CD4-positive, alpha-beta memory T cell (primary cell): ENCODE measurements around the gene TEX19. TPM values are rescaled to one million over a fixed set of nuclear protein-coding genes. Genes with fewer than 3 reads are reported as not detected.

Experiments
- CTCF ChIA-PET: fragments of 350-600 bp; sonication (Branson Sonifier 250); formaldehyde crosslinking; loops from one replicate; lab custom pipeline; 2021; ENCODE audit warnings: inconsistent platforms; ENCODE audit not compliant: partially characterized antibody; lab: Charles Lee
- POLR2A ChIA-PET: fragments of 350-600 bp; sonication (Branson Sonifier 250); formaldehyde crosslinking; loops from one replicate; lab custom pipeline; 2021; ENCODE audit not compliant: partially characterized antibody; lab: Charles Lee
- DNase-seq, 5 donors: peaks; one replicate each; pipeline versions ENCODE4 v3.0.0 to v3.0.0-alpha.2; 2020 to 2022; ENCODE audit warnings: mixed read lengths in 1 of 5
- H3K27ac ChIP-seq: one replicate; pipeline ENCODE4 v1.7.0; 2013; ENCODE audit warnings: low read depth, low read length
- H3K27me3 ChIP-seq: 2 replicates; pipeline ENCODE4 v1.7.0; 2013; ENCODE audit warnings: mild to moderate bottlenecking, low read length, moderate library complexity; ENCODE audit not compliant: insufficient read depth
- H3K36me3 ChIP-seq: 2 replicates; pipeline ENCODE4 v1.7.0; 2013; ENCODE audit warnings: mild to moderate bottlenecking, low read length, moderate library complexity; ENCODE audit not compliant: insufficient read depth
- H3K4me1 ChIP-seq: 2 replicates; pipeline ENCODE4 v1.7.0; 2013; ENCODE audit warnings: mild to moderate bottlenecking, low read length, moderate library complexity; ENCODE audit not compliant: insufficient read depth
- H3K4me3 ChIP-seq, 2 donors: one replicate each; pipeline ENCODE4 v1.7.0; 2013; ENCODE audit warnings: low read length in 2 of 2, mild to moderate bottlenecking in 1 of 2
- H3K9me3 ChIP-seq, 2 donors: one replicate each; pipeline ENCODE4 v1.7.0; 2013; ENCODE audit warnings: low read length in 2 of 2, control low read depth in 1 of 2; ENCODE audit not compliant: control insufficient read depth in 1 of 2
- H3K27ac Mint-ChIP-seq, 7 donors: one replicate each; pipeline ENCODE4 v1.8.0; 2020 to 2021; ENCODE audit warnings: mixed read lengths in 7 of 7, mild to moderate bottlenecking in 6 of 7, inconsistent platforms in 3 of 7, moderate library complexity in 3 of 7
- H3K27me3 Mint-ChIP-seq, 2 donors: one replicate each; pipeline ENCODE4 v1.8.0; 2020 to 2021; ENCODE audit warnings: mixed read lengths in 2 of 2
- H3K36me3 Mint-ChIP-seq, 2 donors: one replicate each; pipeline ENCODE4 v1.8.0; 2020 to 2021; ENCODE audit warnings: mixed read lengths in 2 of 2, inconsistent platforms in 1 of 2, mild to moderate bottlenecking in 1 of 2
- H3K4me1 Mint-ChIP-seq, 4 donors: one replicate each; pipeline ENCODE4 v1.8.0; 2020 to 2021; ENCODE audit warnings: mixed read lengths in 4 of 4, mild to moderate bottlenecking in 1 of 4
- H3K4me3 Mint-ChIP-seq, 8 donors: one replicate each; pipeline ENCODE4 v1.8.0; 2020 to 2021; ENCODE audit warnings: mixed read lengths in 8 of 8, mild to moderate bottlenecking in 7 of 8, moderate library complexity in 6 of 8, inconsistent platforms in 3 of 8
- H3K9me3 Mint-ChIP-seq, 8 donors: one replicate each; pipeline ENCODE4 v1.8.0; 2020 to 2021; ENCODE audit warnings: mixed read lengths in 8 of 8, mild to moderate bottlenecking in 5 of 8, inconsistent platforms in 3 of 8, moderate library complexity in 1 of 8
- intact Hi-C: fragments of 100-400 bp; cut with micrococcal nuclease; formaldehyde crosslinking; loops from one replicate; pipeline ENCODE4 v1.15.1; 2023
- polyA plus RNA-seq, 2 donors: library from polyadenylated mRNA; unstranded; fragments of 300-500 nt; fragmentation: Illumina TruSeq; gene quantifications; one replicate each; pipeline ENCODE4 v1.2.3, GENCODE V29; 2021
- total RNA-seq, 2 experiments: library from RNA; stranded (reverse); gene quantifications; one replicate each; pipeline ENCODE4 v1.2.3, GENCODE V29; 2021

The TEX19 gene
- total and polyA plus RNA-seq, 4 experiments from 2014 or later = not detected

DNA sequence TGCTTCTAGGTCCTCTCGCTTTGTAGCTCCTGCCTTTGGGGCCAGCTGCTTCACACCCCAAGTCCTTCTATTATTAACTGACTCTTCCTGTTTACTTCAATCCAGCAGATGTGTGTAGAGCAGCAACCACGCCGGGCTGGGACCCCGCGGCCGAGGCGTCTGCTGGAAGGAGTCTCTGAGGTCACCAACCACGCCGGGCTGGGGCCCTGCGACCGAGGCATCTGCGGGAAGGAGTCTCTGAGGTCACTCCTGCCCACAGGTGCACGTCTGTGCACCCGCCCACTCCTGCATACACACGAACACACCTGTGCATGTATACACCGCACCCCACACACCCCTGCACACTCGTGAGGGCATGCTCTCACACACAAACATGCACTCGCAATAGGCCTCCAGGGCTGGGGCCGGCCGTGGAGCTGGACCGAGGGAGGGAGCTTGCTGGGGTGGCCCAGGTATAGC, 7.8 kb upstream of the TEX19 start:
- Mint-ChIP-seq H3K27me3 (peaks cover 2 to 10% of the 10 kb centered on the region in 2 donors), H3K27ac (peak overlapping the region in 1 of 7 donors; percentile 83), H3K9me3 (no peaks in the 10 kb centered on the region), H3K4me3 (no peak overlapping the region), H3K4me1 (peaks cover 0 to 12% (median 8%) of the 10 kb centered on the region in 4 donors), H3K36me3 (no peaks in the 10 kb centered on the region)
- ChIA-PET CTCF (interaction anchor here (0.9 to 5.4 kb wide), 11 partner anchors 11 to 202 kb away, joined by 3 to 52 read pairs (median 4); no protein-coding TSS in a partner anchor), POLR2A (no interaction called here)
- Histone ChIP-seq H3K27ac (no peak overlapping the region), H3K9me3 (no peaks in the 10 kb centered on the region), H3K36me3 (no peaks in the 10 kb centered on the region), H3K27me3 (no peaks in the 10 kb centered on the region), H3K4me1 (peaks cover 6% of the 10 kb centered on the region), H3K4me3 (no peak overlapping the region)
- intact Hi-C loops = loop anchor here (1.0 to 10.0 kb wide), 4 partner anchors 63 to 424 kb away; no protein-coding TSS in a partner anchor
- no peak for DNase-seq

DNA sequence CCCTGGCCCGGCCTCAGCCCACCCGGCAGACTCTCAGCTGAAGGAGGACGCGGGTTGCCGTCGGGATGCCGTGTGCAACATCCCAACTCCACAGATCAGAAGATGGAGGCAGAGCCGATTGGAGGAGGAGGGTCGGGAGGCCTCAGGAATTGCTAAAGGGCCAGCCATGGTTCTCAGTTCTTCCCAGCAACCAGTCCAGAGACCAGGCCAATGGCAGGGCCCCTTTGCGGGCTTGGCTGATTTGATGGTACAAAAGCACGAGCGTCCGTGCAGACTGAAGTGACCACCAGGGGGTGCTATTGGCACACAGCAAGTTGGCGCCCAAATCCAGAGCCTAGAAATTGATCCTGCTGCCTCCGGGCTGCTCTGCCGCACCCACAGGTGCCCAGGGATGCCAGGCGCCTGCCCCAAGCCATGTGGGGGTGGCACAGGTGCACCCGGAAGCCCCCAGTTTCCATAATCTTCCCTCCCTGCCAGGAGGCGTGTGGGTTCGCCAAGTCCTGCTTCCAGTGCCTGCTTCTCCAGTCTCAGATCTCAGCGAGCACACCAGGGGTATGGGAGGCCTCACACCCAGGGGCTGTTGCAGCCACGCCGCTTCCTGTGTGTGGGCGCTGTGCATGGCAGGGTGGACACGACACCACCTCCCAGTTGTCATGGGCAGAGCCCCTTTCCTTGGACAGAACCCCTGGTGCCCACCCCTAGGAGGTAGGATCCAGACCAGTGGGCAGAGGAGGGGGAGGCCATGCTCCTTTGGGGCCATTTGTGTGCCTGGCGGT, 7.1 kb upstream of the TEX19 start:
- Mint-ChIP-seq H3K27ac (peak overlapping the region in 1 of 7 donors; percentile 83), H3K4me3 (no peak overlapping the region), H3K27me3 (peaks cover 2 to 10% of the 10 kb centered on the region in 2 donors), H3K4me1 (peaks cover 0 to 6% (median 4%) of the 10 kb centered on the region in 4 donors), H3K36me3 (no peaks in the 10 kb centered on the region), H3K9me3 (no peaks in the 10 kb centered on the region)
- intact Hi-C loops = loop anchor here (1.0 to 10.0 kb wide), 5 partner anchors 62 to 423 kb away; no protein-coding TSS in a partner anchor
- no peak overlapping the region for H3K4me3 ChIP-seq
- H3K27me3 ChIP-seq = no peaks in the 10 kb centered on the region
- ChIA-PET POLR2A (no interaction called here), CTCF (interaction anchor here (0.9 to 5.4 kb wide), 15 partner anchors 10 to 203 kb away, joined by 3 to 52 read pairs (median 4); partner anchors contain the start of gene SECTM1)
- no peaks in the 10 kb centered on the region for H3K36me3 ChIP-seq
- H3K4me1 ChIP-seq = no peaks in the 10 kb centered on the region
- DNase-seq = peak; percentile 77 to 81 (median 79)
- no peaks in the 10 kb centered on the region for H3K9me3 ChIP-seq
- no peak overlapping the region for H3K27ac ChIP-seq

DNA sequence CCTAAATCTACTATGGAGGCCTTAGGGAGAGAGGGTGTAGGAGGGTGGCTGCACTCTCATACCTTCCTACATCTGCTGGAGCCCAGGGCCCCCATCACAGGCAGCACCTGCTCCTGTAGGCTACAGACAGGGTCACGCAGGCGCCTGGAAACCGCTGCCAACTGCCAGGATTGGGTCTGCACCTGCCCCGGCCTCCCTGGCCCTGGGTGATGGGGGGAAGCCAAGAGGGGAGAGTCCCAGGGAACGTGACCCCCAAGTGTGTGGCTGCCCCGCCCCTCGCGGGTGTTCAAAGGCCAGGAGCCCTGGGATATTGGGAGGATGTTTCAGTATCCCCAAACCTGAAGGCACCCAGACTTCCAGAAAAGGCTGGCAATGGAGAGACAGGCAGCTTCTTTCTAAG, 5.6 kb upstream of the TEX19 start:
- H3K27me3 Mint-ChIP-seq = peaks cover 4 to 13% of the 10 kb centered on the region in 2 donors
- Histone ChIP-seq H3K4me3 (no peak overlapping the region), H3K27ac (no peak overlapping the region), H3K4me1 (no peaks in the 10 kb centered on the region), H3K9me3 (no peaks in the 10 kb centered on the region), H3K36me3 (no peaks in the 10 kb centered on the region), H3K27me3 (no peaks in the 10 kb centered on the region)
- intact Hi-C loops = loop anchor here (10.0 kb wide), 1 partner anchor 421 kb away; no protein-coding TSS in a partner anchor
- no peaks in the 10 kb centered on the region for H3K36me3 Mint-ChIP-seq
- POLR2A ChIA-PET = no interaction called here
- DNase-seq = no peak
- H3K4me3 Mint-ChIP-seq = no peak overlapping the region
- CTCF ChIA-PET = interaction anchor here (2.0 to 5.4 kb wide), 2 partner anchors 61 to 201 kb away, joined by 9 to 52 read pairs; no protein-coding TSS in a partner anchor
- H3K4me1 Mint-ChIP-seq = peaks cover 3 to 10% (median 6%) of the 10 kb centered on the region in 4 donors
- H3K9me3 Mint-ChIP-seq = no peaks in the 10 kb centered on the region
- no peak overlapping the region for H3K27ac Mint-ChIP-seq

DNA sequence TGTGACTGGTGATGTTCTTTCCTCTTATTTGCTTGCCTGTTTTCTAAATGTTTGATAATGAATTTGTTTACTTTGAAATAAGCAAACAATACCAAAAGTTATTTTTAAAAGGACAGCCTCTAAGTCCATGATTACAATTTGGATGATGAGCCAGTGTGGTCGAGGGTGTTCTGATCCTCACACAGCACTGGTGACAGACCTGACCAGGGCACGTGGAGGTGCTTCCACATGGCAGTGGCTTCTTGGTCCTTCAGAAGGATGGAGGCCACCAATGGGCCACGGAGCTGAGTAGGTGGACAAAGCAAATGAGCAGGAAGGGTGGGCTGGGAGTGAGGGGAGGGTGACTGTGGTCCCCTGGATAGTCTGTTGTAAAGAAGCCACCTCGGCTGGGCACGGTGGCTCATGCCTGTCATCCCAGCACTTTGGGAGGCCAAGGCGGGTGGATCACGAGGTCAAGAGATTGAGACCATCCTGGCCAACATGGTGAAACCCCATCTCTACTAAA, 4.2 kb upstream of the TEX19 start:
- Histone ChIP-seq H3K4me3 (no peak overlapping the region), H3K4me1 (peaks cover 7% of the 10 kb centered on the region), H3K36me3 (no peaks in the 10 kb centered on the region), H3K9me3 (no peaks in the 10 kb centered on the region), H3K27me3 (no peaks in the 10 kb centered on the region), H3K27ac (no peak overlapping the region)
- Mint-ChIP-seq H3K36me3 (no peaks in the 10 kb centered on the region), H3K27ac (no peak overlapping the region), H3K27me3 (peaks cover 6 to 11% of the 10 kb centered on the region in 2 donors), H3K9me3 (no peaks in the 10 kb centered on the region), H3K4me3 (no peak overlapping the region), H3K4me1 (peaks cover 4 to 14% (median 9%) of the 10 kb centered on the region in 4 donors)
- DNase-seq = no peak
- ChIA-PET POLR2A (no interaction called here), CTCF (no interaction called here)
- intact Hi-C loops = loop anchor here (10.0 kb wide), 1 partner anchor 420 kb away; no protein-coding TSS in a partner anchor

DNA sequence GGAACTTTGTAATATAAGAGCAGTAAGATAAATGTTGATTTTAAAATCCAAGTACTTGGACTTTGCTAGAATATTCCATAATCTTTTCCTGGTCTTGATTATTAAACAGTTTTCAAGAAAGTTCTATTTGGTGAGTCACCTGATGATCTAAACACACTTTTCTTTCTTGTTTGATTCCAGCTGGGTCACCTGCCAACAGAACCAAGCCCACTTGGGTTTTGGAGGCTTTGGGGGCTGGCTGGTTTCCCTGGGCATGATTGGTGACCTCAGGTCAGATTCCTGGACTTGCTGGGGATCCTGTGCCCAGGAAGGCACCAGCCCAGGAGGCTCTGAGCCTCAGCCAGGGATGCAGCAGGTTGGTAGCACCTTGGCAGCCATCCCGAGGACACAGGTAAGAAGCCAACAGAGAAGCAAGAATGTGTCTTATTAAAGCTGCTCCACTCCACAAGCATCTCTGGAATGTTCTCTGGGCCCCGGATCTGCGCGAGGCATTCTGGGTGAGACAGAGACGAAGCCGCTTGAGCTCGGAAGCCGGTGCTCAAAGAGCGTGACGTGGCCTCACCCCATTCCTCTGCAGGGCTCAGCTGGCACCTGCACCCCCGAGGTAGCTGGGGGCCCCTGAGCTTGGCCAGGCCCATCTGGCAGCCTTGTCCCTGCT, 3.1 kb upstream of the TEX19 start:
- ChIA-PET POLR2A (no interaction called here), CTCF (interaction anchor here (0.7 to 1.0 kb wide), 2 partner anchors 172 to 196 kb away, joined by 3 read pairs; no protein-coding TSS in a partner anchor)
- H3K9me3 Mint-ChIP-seq = no peaks in the 10 kb centered on the region
- no peaks in the 10 kb centered on the region for H3K36me3 Mint-ChIP-seq
- H3K27me3 Mint-ChIP-seq = peaks cover 6 to 11% of the 10 kb centered on the region in 2 donors
- Histone ChIP-seq H3K9me3 (no peaks in the 10 kb centered on the region), H3K4me1 (peaks cover 7% of the 10 kb centered on the region), H3K27ac (no peak overlapping the region), H3K36me3 (no peaks in the 10 kb centered on the region), H3K4me3 (no peak overlapping the region), H3K27me3 (no peaks in the 10 kb centered on the region)
- intact Hi-C loops = loop anchor here (10.0 kb wide), 1 partner anchor 419 kb away; no protein-coding TSS in a partner anchor
- no peak for DNase-seq
- peaks cover 4 to 14% (median 9%) of the 10 kb centered on the region in 4 donors for H3K4me1 Mint-ChIP-seq
- peak overlapping the region in 1 of 7 donors; percentile 57 for H3K27ac Mint-ChIP-seq
- H3K4me3 Mint-ChIP-seq = no peak overlapping the region

DNA sequence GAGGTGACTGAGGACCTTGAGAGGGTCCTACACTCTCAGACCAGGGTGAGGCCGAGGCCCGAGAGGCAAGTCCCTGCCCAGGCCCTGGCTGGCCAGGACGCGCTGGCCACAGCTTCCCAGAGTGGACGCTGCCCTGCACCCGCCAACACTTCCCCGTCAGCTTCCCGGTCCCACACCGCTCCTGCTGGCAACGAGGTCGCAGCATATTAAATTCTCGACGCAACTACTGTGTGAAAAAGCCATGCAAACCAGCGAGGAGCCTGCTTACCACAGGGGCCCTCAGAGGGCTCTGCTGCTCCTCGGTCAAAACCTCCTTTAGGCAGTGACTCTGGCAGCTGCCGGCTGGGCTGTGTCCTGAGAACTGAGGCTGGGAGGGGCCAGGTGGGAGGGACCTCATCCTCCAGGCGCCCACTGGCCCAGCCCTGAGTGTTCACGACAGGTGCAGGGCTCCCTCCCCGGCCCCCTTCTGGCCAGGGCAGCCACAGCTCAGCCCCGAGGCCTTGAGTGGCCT, 2.1 kb upstream of the TEX19 start:
- Mint-ChIP-seq H3K9me3 (no peaks in the 10 kb centered on the region), H3K4me3 (no peak overlapping the region), H3K27ac (no peak overlapping the region), H3K36me3 (no peaks in the 10 kb centered on the region), H3K27me3 (peaks cover 6 to 13% of the 10 kb centered on the region in 2 donors), H3K4me1 (peaks cover 2 to 10% (median 8%) of the 10 kb centered on the region in 4 donors)
- H3K4me3 ChIP-seq = no peak overlapping the region
- no peaks in the 10 kb centered on the region for H3K9me3 ChIP-seq
- no peak for DNase-seq
- peaks cover 7% of the 10 kb centered on the region for H3K4me1 ChIP-seq
- H3K27me3 ChIP-seq = no peaks in the 10 kb centered on the region
- intact Hi-C loops = loop anchor here (10.0 kb wide), 1 partner anchor 418 kb away; no protein-coding TSS in a partner anchor
- ChIA-PET CTCF (interaction anchor here (0.8 to 1.9 kb wide), 4 partner anchors 57 to 197 kb away, joined by 3 to 5 read pairs (median 3); no protein-coding TSS in a partner anchor), POLR2A (no interaction called here)
- no peaks in the 10 kb centered on the region for H3K36me3 ChIP-seq
- no peak overlapping the region for H3K27ac ChIP-seq
